ENCODE measurements around the gene EML5.

DNA sequence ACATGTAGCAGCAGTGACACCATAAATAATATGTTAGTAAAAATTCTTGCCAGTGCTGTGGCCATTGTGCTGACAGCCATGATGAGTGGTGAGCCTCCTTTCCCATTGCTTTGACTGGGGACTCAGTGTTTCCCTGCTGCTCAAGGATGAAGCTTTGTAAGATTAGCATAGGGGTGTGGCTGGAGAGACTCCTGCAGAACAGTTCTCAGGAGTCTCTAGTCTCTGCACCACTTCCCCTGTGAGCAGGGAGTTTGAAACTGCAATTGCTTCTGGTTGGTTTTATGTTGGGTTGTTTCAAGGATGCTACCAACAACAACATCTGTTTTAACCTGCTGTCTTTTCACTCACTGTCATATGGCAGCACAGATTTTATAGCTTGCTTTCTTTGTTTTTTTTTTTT, 188.5 kb downstream of the EML5 start:
- TF ChIP-seq, protein P1, sequence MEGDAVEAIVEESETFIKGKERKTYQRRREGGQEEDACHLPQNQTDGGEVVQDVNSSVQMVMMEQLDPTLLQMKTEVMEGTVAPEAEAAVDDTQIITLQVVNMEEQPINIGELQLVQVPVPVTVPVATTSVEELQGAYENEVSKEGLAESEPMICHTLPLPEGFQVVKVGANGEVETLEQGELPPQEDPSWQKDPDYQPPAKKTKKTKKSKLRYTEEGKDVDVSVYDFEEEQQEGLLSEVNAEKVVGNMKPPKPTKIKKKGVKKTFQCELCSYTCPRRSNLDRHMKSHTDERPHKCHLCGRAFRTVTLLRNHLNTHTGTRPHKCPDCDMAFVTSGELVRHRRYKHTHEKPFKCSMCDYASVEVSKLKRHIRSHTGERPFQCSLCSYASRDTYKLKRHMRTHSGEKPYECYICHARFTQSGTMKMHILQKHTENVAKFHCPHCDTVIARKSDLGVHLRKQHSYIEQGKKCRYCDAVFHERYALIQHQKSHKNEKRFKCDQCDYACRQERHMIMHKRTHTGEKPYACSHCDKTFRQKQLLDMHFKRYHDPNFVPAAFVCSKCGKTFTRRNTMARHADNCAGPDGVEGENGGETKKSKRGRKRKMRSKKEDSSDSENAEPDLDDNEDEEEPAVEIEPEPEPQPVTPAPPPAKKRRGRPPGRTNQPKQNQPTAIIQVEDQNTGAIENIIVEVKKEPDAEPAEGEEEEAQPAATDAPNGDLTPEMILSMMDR (IDR thresholded peaks at IDR 0.05; ENCODE audit: low read depth, low read length), result no peak
- TF ChIP-seq POLR2A (IDR thresholded peaks at IDR 0.05; ENCODE audit: extremely low read depth, insufficient read length), result no peak
